HepG2 (cell line): ENCODE data around the gene TMEM117. TPM values are rescaled to one million over a fixed set of nuclear protein-coding genes. Genes with fewer than 3 reads are reported as not detected.

Source experiments
- ATAC-seq: fragments of 200-7000 bp; cut with Tn5 transposase; 3 replicates; pipeline ENCODE4 v1.9.1; 2020; ENCODE audit warnings: mild to moderate bottlenecking, moderate library complexity
- Bru-seq: library from RNA; stranded (reverse); fragments of 400-500 nt; gene quantifications from one replicate; lab custom pipeline; 2021; lab: Mats Ljungman, UMichigan
- BruChase-seq, 2 experiments: library from RNA; stranded (reverse); fragments of 400-500 nt; gene quantifications; one replicate each; lab custom pipeline; 2021; lab: Mats Ljungman, UMichigan
- BruUV-seq: library from RNA; stranded (reverse); fragments of 400-500 nt; replicated peaks from 2 replicates; lab custom pipeline; 2021; lab: Mats Ljungman, UMichigan
- CTCF ChIA-PET: fragments of 300-600 bp; formaldehyde crosslinking; extraction: SDS; loops from one replicate; lab custom pipeline; 2021; ENCODE audit warnings: low total read pairs, inconsistent platforms, low intra/inter-chr PET ratio; lab: Yijun Ruan, JAX
- POLR2A ChIA-PET: fragments of 350-600 bp; sonication (Branson Sonifier 250); formaldehyde crosslinking; loops from one replicate; lab custom pipeline; 2020; ENCODE audit warnings: antibody characterized with exemption, inconsistent platforms; lab: Yijun Ruan, JAX
- DNase-seq: peaks from one replicate; pipeline ENCODE4 v3.0.0-alpha.2; 2015; ENCODE audit warnings: low spot score
- FAIRE-seq: peaks from 3 replicates; lab custom pipeline; 2011; peaks lifted over from hg19 to GRCh38; lab: Jason Lieb, UNC
- H2AFZ ChIP-seq: one replicate; pipeline ENCODE4 v1.6.1; 2011; ENCODE audit warnings: low read length, inconsistent platforms
- H3K27ac ChIP-seq: fragments of 300-600 bp; 3 replicates; pipeline ENCODE4 v1.8.0; 2011; ENCODE audit warnings: mixed run types, mild to moderate bottlenecking, mixed read lengths, low read length, inconsistent platforms; ENCODE audit not compliant: insufficient read depth; ENCODE audit errors: extremely low read length
- H3K27me3 ChIP-seq, 2 experiments: fragments of 200-600 bp in 1 of 2; 2 replicates in 1 of 2; 3 replicates in 1 of 2; pipeline versions ENCODE4 v1.6.0 to v1.8.0; 2011; ENCODE audit warnings: low read length in 2 of 2, mild to moderate bottlenecking in 2 of 2, moderate library complexity in 2 of 2, inconsistent platforms in 1 of 2; ENCODE audit not compliant: insufficient read depth in 2 of 2, control insufficient read depth in 1 of 2
- H3K36me3 ChIP-seq, 2 experiments: fragments of 200-600 bp in 1 of 2; replicated peaks in 1 of 2; 2 replicates in 1 of 2; 3 replicates in 1 of 2; pipeline versions ENCODE4 v1.5.1 to v1.8.0; 2011; ENCODE audit warnings: low read length in 2 of 2, inconsistent platforms in 1 of 2; ENCODE audit not compliant: insufficient read depth in 2 of 2, control insufficient read depth in 1 of 2
- H3K4me1 ChIP-seq: 2 replicates; pipeline ENCODE4 v1.5.1; 2012; ENCODE audit warnings: low read length, inconsistent platforms; ENCODE audit not compliant: insufficient read depth
- H3K4me2 ChIP-seq: 2 replicates; pipeline ENCODE4 v1.6.0; 2011; ENCODE audit warnings: low read depth, low read length, inconsistent platforms
- H3K4me3 ChIP-seq, 3 experiments: fragments of 200-600 bp in 1 of 3; sonication (generic), shearing (Covaris generic) in 1 of 3; replicated peaks in 1 of 3; 2 replicates each; pipeline ENCODE4 v1.5.1; 2011 to 2016; ENCODE audit warnings: low read length in 3 of 3, inconsistent platforms in 2 of 3, low read depth in 2 of 3, mild to moderate bottlenecking in 2 of 3, control low read depth in 1 of 3, mixed read lengths in 1 of 3; ENCODE audit not compliant: insufficient read depth in 1 of 3
- H3K79me2 ChIP-seq: one replicate; pipeline ENCODE4 v1.6.1; 2011; ENCODE audit warnings: low read length, inconsistent platforms; ENCODE audit not compliant: insufficient read depth
- H3K9ac ChIP-seq: 2 replicates; pipeline ENCODE4 v1.6.0; 2011; ENCODE audit warnings: mild to moderate bottlenecking, low read depth, low read length, inconsistent platforms; ENCODE audit not compliant: insufficient read depth
- H3K9me3 ChIP-seq: 2 replicates; pipeline ENCODE4 v1.5.1; 2012; ENCODE audit warnings: mild to moderate bottlenecking, low read length
- H4K20me1 ChIP-seq: 2 replicates; pipeline ENCODE4 v1.6.0; 2011; ENCODE audit warnings: inconsistent platforms, mild to moderate bottlenecking, low read length, moderate library complexity; ENCODE audit not compliant: insufficient read depth
- SUZ12 ChIP-seq: fragments of 150-350 bp; IDR thresholded peaks from 2 replicates; pipeline ENCODE4 v1.6.1; 2014; ENCODE audit warnings: low read depth, low read length
- SYNCRIP ChIP-seq: fragments of 200-400 bp; formaldehyde crosslinking; IDR thresholded peaks from 2 replicates; pipeline ENCODE4 v1.6.1; 2018; ENCODE audit warnings: mild to moderate bottlenecking, low read depth, low read length; ENCODE audit not compliant: insufficient read depth
- TOE1 ChIP-seq: sonication (generic); formaldehyde crosslinking; IDR thresholded peaks from 2 replicates; pipeline ENCODE4 v1.4.0; 2020; ENCODE audit warnings: mild to moderate bottlenecking, missing genetic modification reagents
- WGBS: methylation state at CpG from one replicate; pipeline ENCODE4 v1.1.6; 2017; ENCODE audit warnings: low lambda C conversion rate; 5-methylcytosine and 5-hydroxymethylcytosine counted together
- in situ Hi-C: cut with HindIII; loops from 2 replicates; pipeline ENCODE4 v1.10.0; 2017; ENCODE audit warnings: low pct_unique_long_range_greater_than_20kb; ENCODE audit not compliant: extremely low pct_ligation_motif_present
- intact Hi-C: fragments of 100-400 bp; cut with micrococcal nuclease; formaldehyde crosslinking; loops from one replicate; pipeline ENCODE4 v1.10.0; 2022; ENCODE audit not compliant: unreplicated experiment
- long read RNA-seq, 2 experiments: library from RNA in 1 of 2; library from polyadenylated mRNA in 1 of 2; stranded (forward) in 1 of 2; unstranded in 1 of 2; transcript quantifications; one replicate each; pipeline ENCODE4 v2.0.0, GENCODE V29; 2019 to 2022
- polyA minus RNA-seq, 3 experiments: library from RNA; depleted of rRNA, polyadenylated mRNA; stranded (reverse); fragments of >200 nt; gene quantifications; 2 replicates each; pipeline ENCODE4 v1.2.3, GENCODE V29; 2011; ENCODE audit warnings: low replicate concordance in 1 of 3
- polyA plus RNA-seq, 8 experiments: library from polyadenylated mRNA; depleted of rRNA in 3 of 8; stranded (reverse) in 7 of 8; unstranded in 1 of 8; fragments of >200 nt; fragmentation: Illumina TruSeq in 4 of 8; extraction: Trizol in 4 of 8; gene quantifications; 2 replicates each; pipeline versions ENCODE4 v1.2.1 to v1.2.3, GENCODE V29; 2011 to 2016; ENCODE audit warnings: low read depth in 4 of 8, missing spikeins in 1 of 8, mixed read lengths in 1 of 8; ENCODE audit not compliant: insufficient read depth in 1 of 8
- total RNA-seq, 5 experiments: library from RNA; depleted of rRNA; stranded (reverse); fragments of >200 nt; fragmentation: Illumina TruSeq; extraction: Trizol; gene quantifications; 2 replicates each; pipeline ENCODE4 v1.2.3, GENCODE V29; 2016; ENCODE audit warnings: low read depth in 1 of 5
- TF ChIP-seq, protein P1 (sequence below): sonication (generic); formaldehyde crosslinking; IDR thresholded peaks from 2 replicates; pipeline ENCODE4 v1.8.0; 2022; ENCODE audit warnings: mild to moderate bottlenecking, missing genetic modification reagents, moderate library complexity
- TF ChIP-seq, protein P2 (sequence below): sonication (generic); formaldehyde crosslinking; conservative IDR thresholded peaks from 2 replicates; pipeline ENCODE4 v1.5.0; 2020; ENCODE audit warnings: missing genetic modification reagents
- TF ChIP-seq, protein P3 (sequence below): sonication (generic); formaldehyde crosslinking; IDR thresholded peaks from 2 replicates; pipeline ENCODE4 v1.4.0; 2020; ENCODE audit warnings: missing genetic modification reagents; ENCODE audit errors: not compliant biosample characterization
- TF ChIP-seq, protein P4 (sequence below): IDR thresholded peaks from 2 replicates; pipeline ENCODE4 v1.6.1; 2016; ENCODE audit warnings: low read depth, borderline replicate concordance
- TF ChIP-seq, protein P5 (sequence below): sonication (generic); formaldehyde crosslinking; conservative IDR thresholded peaks from 2 replicates; pipeline ENCODE4 v1.4.0; 2020; ENCODE audit warnings: missing genetic modification reagents

The TMEM117 gene
- total RNA-seq (2016; rRNA removed; fragmentation: Illumina TruSeq; extraction: Trizol) (6.5 and 8.5 TPM in 2 replicates), polyA plus RNA-seq (2011; rRNA removed) (2.8 and 3.6 TPM in 2 replicates), polyA minus RNA-seq (2011; rRNA and poly(A)+ RNA removed; ENCODE audit: low replicate concordance) (2.4 and 2.6 TPM in 2 replicates), Bru-seq, nascent RNA (percentile 66 among the genes with signal in this experiment), BruChase-seq, experiment 1, labeled RNA remaining after a 6-hour chase (percentile 57 among the genes with signal in this experiment), BruChase-seq, experiment 2, labeled RNA remaining after a 2-hour chase (percentile 72 among the genes with signal in this experiment)
- 1.9 and 2.8 TPM in 2 replicates for total RNA-seq (2016; cell fraction: cytosol; rRNA removed; fragmentation: Illumina TruSeq; extraction: Trizol; ENCODE audit: low read depth)
- total RNA-seq (2016; cell fraction: insoluble cytoplasmic fraction; rRNA removed; fragmentation: Illumina TruSeq; extraction: Trizol), result 6.7 and 8.8 TPM in 2 replicates
- 7.0 and 7.1 TPM in 2 replicates for total RNA-seq (2016; cell fraction: membrane; rRNA removed; fragmentation: Illumina TruSeq; extraction: Trizol)
- total RNA-seq (2016; cell fraction: nucleus; rRNA removed; fragmentation: Illumina TruSeq; extraction: Trizol), result 14.7 and 19.2 TPM in 2 replicates
- polyA plus RNA-seq (2011; cell fraction: cytosol; rRNA removed), result 1.8 and 3.4 TPM in 2 replicates
- 1.5 and 1.7 TPM in 2 replicates for polyA plus RNA-seq (2011; cell fraction: nucleus; rRNA removed)
- polyA plus RNA-seq (2012), result 3.4 and 3.7 TPM in 2 replicates
- polyA plus RNA-seq (2016; cell fraction: cytosol; fragmentation: Illumina TruSeq; extraction: Trizol; ENCODE audit: low read depth), result 1.5 and 2.8 TPM in 2 replicates
- polyA plus RNA-seq (2016; cell fraction: insoluble cytoplasmic fraction; fragmentation: Illumina TruSeq; extraction: Trizol; ENCODE audit: low read depth), result 5.9 and 7.3 TPM in 2 replicates
- polyA plus RNA-seq (2016; cell fraction: membrane; fragmentation: Illumina TruSeq; extraction: Trizol; ENCODE audit: low read depth), result 4.7 and 5.1 TPM in 2 replicates
- polyA plus RNA-seq (2016; cell fraction: nucleus; fragmentation: Illumina TruSeq; extraction: Trizol; ENCODE audit: insufficient read depth, low read depth), result 6.2 and 6.8 TPM in 2 replicates
- 2.4 and 4.6 TPM in 2 replicates for polyA minus RNA-seq (2011; cell fraction: cytosol; rRNA and poly(A)+ RNA removed)
- polyA minus RNA-seq (2011; cell fraction: nucleus; rRNA and poly(A)+ RNA removed), result 14.3 and 16.4 TPM in 2 replicates
- long read RNA-seq, experiment 1, partial matches to known transcripts, result 0 of 3 reads
- long read RNA-seq, experiment 1, other reads (novel, unspliced or antisense), result 1 of 3 reads
- long read RNA-seq, experiment 2, partial matches to known transcripts, result 6 of 26 reads
- long read RNA-seq, experiment 2, other reads (novel, unspliced or antisense), result 16 of 26 reads

DNA sequence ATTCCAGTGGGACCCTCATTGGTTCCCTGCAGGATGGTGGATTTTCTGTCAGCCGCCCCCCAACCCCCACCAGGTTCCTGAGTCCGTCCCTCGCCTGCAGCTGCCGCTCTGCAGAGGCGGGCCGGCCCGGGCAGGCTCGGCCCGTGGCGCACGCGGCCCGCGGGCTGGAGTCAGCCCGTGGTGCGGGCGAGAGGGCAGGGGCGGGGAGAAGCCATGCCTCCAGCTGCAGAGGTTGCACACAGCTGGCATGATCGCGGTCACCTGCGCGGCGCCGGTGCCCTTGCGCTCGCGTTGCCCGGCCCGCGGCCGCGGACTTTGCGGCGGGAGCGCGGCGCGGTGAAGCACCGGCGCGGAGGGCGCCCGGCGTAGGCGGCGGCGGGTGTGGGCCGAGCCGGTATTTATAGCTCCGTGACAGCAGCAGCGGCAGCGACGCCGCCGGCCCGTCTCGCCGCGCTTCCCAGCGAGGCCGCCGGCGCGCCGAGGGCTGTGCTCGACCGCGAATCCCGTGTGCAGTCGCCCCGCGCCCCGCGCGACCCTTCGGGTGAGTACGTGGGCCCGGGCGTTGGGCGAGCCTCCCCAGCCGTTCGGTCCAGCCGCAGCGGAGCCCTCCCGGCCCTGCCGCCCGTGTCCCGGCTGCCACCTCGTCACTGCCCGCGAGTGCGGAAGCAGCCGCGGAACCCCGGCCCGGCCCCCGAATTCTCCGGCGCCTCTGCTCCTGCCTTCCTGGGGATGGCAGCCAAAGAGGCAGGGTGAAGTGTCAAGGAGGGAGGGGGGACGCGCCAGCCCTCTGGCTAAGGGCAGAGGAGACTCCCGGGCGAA is at the start of gene TMEM117:
Gene TMEM117, plus strand, starts transcription at position 426 of the 819 bp plus-strand sequence.
- intact Hi-C loops, result loop anchor here (1.0 to 2.0 kb wide), 4 partner anchors 31 to 77 kb away; partner anchors contain the start of genes IRAK4 and PUS7L
- FAIRE-seq (no peak), ATAC-seq (peak; percentile 86), DNase-seq (peak; percentile 25)
- Histone ChIP-seq H3K79me2 (no peaks in the 10 kb centered on the region), H3K9me3 (no peaks in the 10 kb centered on the region), H4K20me1 (no peaks in the 10 kb centered on the region), H3K9ac (peak within 1 kb of the TSS; percentile 84), H3K4me3 (peak within 1 kb of the TSS; percentile 75 to 86 (median 76)), H3K36me3 (no peaks in the 10 kb centered on the region), H3K4me1 (peaks cover 44% of the 10 kb centered on the region), H2AFZ (peak within 1 kb of the TSS; percentile 55), H3K27me3 (no peaks in the 10 kb centered on the region), H3K4me2 (peak within 1 kb of the TSS; percentile 85), H3K27ac (peak within 1 kb of the TSS; percentile 83)
- POLR2A ChIA-PET, result interaction anchor here (0.8 to 2.8 kb wide), 3 partner anchors 19 to 30 kb away, joined by 3 to 17 read pairs (median 4); partner anchors contain the start of gene TWF1
- 1% methylated on average over 43 of the region's 103 CpGs for WGBS
- BruUV-seq, result no TSS peak
- in situ Hi-C loops, result no loop called here
- CTCF ChIA-PET, result no interaction called here
- TF ChIP-seq SUZ12, result no peak
- no peak for TF ChIP-seq SYNCRIP
- TF ChIP-seq, protein P1, sequence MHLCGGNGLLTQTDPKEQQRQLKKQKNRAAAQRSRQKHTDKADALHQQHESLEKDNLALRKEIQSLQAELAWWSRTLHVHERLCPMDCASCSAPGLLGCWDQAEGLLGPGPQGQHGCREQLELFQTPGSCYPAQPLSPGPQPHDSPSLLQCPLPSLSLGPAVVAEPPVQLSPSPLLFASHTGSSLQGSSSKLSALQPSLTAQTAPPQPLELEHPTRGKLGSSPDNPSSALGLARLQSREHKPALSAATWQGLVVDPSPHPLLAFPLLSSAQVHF (CRISPR knock-in tag), result peak; percentile 76
- TF ChIP-seq, protein P2, sequence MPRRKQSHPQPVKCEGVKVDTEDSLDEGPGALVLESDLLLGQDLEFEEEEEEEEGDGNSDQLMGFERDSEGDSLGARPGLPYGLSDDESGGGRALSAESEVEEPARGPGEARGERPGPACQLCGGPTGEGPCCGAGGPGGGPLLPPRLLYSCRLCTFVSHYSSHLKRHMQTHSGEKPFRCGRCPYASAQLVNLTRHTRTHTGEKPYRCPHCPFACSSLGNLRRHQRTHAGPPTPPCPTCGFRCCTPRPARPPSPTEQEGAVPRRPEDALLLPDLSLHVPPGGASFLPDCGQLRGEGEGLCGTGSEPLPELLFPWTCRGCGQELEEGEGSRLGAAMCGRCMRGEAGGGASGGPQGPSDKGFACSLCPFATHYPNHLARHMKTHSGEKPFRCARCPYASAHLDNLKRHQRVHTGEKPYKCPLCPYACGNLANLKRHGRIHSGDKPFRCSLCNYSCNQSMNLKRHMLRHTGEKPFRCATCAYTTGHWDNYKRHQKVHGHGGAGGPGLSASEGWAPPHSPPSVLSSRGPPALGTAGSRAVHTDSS, result no peak
- TF ChIP-seq, protein P3, sequence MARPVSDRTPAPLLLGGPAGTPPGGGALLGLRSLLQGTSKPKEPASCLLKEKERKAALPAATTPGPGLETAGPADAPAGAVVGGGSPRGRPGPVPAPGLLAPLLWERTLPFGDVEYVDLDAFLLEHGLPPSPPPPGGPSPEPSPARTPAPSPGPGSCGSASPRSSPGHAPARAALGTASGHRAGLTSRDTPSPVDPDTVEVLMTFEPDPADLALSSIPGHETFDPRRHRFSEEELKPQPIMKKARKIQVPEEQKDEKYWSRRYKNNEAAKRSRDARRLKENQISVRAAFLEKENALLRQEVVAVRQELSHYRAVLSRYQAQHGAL, result no peak
- TF ChIP-seq, protein P4, sequence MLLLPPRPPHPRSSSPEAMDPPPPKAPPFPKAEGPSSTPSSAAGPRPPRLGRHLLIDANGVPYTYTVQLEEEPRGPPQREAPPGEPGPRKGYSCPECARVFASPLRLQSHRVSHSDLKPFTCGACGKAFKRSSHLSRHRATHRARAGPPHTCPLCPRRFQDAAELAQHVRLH (CRISPR knock-in tag), result no peak
- TF ChIP-seq, protein P5, sequence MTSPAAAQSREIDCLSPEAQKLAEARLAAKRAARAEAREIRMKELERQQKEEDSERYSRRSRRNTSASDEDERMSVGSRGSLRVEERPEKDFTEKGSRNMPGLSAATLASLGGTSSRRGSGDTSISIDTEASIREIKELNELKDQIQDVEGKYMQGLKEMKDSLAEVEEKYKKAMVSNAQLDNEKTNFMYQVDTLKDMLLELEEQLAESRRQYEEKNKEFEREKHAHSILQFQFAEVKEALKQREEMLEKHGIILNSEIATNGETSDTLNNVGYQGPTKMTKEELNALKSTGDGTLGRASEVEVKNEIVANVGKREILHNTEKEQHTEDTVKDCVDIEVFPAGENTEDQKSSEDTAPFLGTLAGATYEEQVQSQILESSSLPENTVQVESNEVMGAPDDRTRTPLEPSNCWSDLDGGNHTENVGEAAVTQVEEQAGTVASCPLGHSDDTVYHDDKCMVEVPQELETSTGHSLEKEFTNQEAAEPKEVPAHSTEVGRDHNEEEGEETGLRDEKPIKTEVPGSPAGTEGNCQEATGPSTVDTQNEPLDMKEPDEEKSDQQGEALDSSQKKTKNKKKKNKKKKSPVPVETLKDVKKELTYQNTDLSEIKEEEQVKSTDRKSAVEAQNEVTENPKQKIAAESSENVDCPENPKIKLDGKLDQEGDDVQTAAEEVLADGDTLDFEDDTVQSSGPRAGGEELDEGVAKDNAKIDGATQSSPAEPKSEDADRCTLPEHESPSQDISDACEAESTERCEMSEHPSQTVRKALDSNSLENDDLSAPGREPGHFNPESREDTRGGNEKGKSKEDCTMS (CRISPR knock-in tag), result no peak
- no peak for TF ChIP-seq TOE1 (CRISPR knock-in tag)
